ENCODE data around the gene PCSK4. TPM values are rescaled to one million over a fixed set of nuclear protein-coding genes. Genes with fewer than 3 reads are reported as not detected.
"Not testable (repeated sequence)": the region's sequence is repeated elsewhere in the genome, so short reads cannot be mapped to it uniquely, and the experiment has no call there.

The PCSK4 gene
- total RNA-seq, 1 experiment from 2014 or later, result 1.0 TPM

DNA sequence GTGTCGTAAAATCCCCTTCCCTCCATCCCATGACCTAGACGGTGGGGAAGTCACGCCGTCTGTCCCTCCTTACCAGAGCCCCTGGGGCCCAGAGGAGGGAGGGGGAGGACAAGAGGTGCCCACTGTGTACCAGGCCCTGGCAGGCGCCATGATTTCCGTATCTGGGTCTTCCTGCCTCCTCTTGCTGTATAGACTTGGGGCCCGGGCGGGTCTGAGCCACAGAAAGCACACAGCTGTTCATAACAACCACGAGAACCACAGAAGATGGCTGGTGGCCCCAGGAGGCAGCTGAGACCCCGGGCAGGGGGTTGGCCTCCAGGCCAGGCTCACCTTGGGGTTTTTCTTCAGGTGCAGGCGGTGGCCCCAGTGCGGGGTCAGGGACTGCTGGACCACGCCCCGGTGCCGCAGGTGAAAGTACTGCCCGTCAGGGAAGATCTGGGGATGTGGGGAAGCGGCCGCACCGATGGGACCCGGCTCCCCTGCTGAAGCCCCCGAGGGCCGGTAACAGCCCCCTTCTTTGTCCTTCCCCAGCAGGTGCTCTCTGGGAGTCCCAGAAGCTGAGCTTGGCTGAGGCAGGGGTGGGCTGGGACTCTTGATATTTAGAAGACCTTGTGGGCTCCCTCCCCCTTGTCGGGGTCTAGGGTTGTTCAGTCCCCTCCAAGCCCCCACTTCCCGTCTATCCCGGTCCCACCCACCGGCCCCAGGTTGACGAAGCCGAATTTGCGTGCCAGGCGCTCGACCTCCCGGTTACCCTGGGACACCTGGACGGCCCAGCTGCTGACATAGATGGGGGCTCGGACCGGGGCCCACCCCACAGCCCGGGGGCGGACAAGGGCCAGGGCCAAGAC is 463 bp downstream of the PCSK4 start:
- DNase-seq (ENCODE audit: low read depth), result no peak

GRCh38 chr19:1488282-1488601 is 1.9 kb downstream of the PCSK4 start:
- no peak for DNase-seq (ENCODE audit: low read depth)

DNA sequence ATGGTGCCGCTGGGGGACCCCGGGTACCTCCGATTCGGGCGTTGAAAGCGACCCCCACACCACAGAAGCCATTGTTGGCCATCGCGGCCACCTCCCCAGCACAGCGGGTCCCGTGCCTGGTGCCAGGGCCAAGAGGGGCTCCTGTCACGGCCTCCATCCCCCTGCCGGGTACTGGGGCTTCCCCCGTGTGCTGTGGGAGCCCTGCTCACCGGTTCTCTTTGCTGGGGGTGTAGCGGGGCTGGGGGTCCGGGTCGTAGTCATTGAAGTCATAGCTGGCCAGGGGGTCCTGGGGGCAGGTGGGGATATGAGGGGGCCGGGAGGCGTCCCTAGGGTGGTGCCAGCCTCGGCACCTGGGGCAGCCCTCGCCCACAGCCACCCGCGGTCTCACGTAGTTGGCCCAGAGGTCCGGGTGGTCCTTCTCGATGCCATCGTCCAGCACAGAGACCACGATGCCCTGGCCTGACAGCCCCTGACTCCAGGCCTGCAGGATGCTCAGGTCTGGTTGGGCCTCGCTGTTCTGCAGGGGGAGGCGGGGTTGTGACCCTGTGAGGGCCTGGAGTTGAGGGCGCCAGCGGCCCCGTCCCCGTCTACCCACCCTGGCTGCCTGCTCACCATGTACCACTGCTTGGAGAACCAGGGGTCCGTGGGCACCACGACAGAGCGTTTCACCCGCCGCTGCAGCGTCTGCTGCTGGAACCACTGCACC is 2.4 kb downstream of the PCSK4 start:
- no peak for DNase-seq (ENCODE audit: low read depth)

- no peak for DNase-seq (ENCODE audit: low read depth)
Measured at GRCh38 chr19:1486720-1487575, 3.2 kb downstream of the PCSK4 start.

GRCh38 chr19:1483979-1484428 is 6.1 kb downstream of the PCSK4 start:
- DNase-seq (ENCODE audit: low read depth), result no peak

DNA sequence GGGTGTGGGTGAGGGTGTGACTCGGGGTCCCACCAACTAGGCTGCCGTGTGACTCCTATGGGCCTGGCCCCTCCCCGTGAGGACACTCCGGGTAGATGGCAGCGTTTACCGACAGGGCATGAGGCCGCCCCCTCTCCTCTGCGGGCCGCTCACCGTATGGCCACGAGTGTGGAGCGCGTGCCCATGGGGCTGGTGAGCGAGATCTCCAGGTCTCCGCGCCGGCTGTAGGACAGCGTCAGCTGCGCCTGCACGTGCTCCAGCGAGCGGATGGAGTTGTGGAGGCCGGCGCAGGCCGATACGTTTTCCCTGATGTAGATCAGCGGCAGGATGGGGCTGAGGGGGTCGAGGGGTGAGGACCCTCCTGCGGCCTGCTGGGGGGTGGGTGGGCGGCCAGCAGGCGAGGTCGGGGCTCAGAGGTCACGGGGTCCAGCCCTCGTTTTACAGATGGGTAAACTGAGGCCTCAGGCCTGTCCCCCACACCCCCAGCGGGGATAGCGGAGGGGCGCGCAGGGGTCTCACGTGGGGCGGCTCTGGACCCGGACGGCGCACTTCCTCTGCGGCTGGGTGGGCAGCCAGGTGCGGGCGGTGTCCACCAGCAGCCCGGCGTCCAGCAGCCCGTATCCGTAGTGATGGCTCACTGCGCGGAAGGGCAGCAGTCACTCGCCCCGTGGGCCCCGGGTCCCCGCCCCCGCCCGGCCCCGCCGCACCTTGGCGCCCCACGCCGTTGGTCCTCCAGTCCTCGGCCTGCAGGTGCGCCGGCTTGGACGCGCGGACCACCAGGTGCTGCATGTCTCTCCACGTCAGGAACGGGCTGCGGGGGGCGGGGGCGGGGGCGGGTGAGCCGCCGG is 6.8 kb downstream of the PCSK4 start:
- no peak for DNase-seq (ENCODE audit: low read depth)

GRCh38 chr19:1482361-1483130 is 7.6 kb downstream of the PCSK4 start:
- DNase-seq (ENCODE audit: low read depth), result no peak

- DNase-seq (ENCODE audit: low read depth), result no peak
Measured at GRCh38 chr19:1481893-1482360, 8.2 kb downstream of the PCSK4 start.

DNA sequence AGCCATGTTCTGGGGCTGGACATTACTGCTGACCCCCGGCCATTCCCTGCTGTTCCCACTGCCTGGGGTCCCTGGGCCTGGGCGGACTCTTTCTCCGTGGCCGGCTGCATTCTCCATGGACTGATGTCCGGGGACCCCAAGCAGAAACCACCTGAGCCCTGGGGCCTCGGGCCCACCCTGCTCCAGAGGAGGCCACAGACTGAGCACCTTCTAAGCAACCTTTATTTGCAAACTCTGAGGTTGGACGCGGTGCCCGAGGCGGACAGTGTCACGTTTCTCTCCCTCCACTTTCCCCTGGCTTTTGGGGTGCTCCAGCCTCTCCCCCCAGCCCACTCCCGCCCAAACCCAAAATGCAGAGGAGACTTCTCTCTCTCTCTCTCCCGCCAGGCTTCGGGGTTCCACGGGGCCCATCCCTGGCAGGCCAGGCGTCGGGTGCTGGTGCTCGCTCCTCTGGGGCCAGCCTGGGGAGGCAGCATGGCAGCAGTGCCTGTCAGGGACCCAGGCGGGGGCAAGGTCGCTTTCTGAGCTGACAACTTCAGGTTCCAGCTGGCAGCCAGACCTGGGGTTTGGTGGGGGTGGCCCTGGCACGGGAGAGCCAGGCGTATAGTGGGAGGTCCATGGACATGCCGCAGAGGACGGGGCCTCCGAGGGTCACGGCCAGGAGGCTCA is 8.8 kb downstream of the PCSK4 start:
- DNase-seq (ENCODE audit: low read depth), result no peak

GRCh38 chr19:1478934-1479707 is 11.0 kb downstream of the PCSK4 start, which contains the start of gene C19orf25:
Gene C19orf25 (minus strand): TSS chr19:1479215. CDS start chr19:1478903, 312 bp downstream.
- peak; percentile 92 for DNase-seq (ENCODE audit: low read depth)

DNA sequence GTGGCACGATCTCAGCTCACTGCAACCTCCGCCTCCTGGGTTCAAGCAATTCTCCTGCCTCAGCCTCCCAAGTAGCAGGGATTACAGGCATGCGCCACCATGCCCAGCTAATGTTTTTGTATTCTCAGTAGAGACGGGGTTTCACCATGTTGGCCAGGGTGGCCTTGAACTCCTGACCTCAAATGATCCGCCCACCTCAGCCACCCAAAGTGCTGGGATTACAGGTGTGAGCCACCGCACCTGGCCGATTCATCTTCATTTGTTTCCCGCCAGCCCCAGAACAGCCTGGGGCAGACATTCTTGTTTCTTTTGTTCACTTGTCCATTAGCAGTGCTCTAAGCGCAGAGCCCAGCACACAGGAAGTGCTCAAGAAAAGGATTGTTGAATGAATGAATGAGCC is 13.1 kb downstream of the PCSK4 start:
- not testable (repeated sequence) for DNase-seq (ENCODE audit: low read depth)

DNA sequence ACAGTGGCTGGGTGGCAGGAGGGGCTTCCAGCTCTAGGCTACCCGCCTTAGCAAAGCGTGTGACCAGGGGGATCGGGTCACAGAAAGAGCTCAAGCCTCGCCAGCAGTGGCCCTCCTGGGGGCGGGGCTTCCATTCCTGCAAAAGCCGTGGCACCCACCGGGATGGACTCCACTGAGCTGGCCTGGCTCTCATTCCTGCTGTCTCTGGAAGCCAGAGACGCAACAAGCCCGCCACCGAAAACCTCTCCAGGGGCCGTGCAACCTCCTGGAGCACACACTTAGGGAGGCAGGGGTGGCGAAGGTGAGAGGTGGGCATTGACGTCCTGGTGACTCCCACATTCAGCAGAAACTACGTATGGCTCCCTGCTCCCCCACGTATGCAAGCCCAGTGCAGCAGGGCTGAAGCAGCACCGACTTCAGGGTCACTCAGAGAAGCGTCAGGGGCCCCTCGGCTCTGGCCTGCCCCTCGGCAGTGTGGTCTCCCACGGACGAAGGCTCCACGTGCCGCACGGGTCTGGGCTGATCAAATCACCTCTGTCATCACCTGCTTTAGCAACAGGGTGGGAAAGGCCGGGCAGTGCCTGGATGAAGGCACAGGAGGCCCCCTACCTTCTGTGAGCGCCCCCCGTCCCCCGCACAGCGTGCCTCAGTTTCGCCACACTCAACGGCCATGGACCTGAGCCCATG is 14.3 kb downstream of the PCSK4 start:
- no peak for DNase-seq (ENCODE audit: low read depth)

DNA sequence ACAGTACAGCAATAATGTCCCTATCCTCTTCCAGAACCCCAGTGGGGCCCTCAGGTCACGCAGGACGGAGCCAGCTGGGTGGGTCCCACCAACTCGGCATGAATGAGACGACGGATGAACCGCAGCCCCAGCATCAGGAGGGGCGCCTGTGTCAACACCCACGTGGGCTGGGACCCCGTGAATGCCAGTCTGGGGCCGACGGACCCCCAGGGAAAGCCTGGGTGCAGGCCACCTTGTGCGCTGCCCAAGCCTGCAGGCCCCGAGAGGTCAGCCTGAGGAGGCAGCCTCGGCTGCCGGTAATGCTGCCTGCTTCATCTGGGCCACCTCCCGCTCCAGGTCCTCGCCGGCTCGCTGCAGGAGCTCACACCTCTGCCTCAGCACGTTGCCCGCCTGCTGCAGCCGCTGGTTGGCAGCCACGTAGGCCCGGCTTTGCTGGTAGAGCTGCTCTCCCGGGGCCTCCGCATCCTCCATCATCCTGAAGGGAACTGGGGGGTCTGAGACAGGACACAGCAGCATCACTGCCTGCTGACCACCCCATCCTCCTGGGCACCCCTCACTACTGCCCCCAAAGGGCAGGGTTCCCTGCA is 15.3 kb downstream of the PCSK4 start:
- DNase-seq (ENCODE audit: low read depth), result no peak

- DNase-seq (ENCODE audit: low read depth), result no peak
Measured at GRCh38 chr19:1474011-1474764, 16.0 kb downstream of the PCSK4 start.

GRCh38 chr19:1473085-1473851 is 16.9 kb downstream of the PCSK4 start:
- no peak for DNase-seq (ENCODE audit: low read depth)

All from HT1080 (cell line).